ENCODE data around the gene ACSL5. TPM values are rescaled to one million over a fixed set of nuclear protein-coding genes. Genes with fewer than 3 reads are reported as not detected.
"Not testable (repeated sequence)": the region's sequence is repeated elsewhere in the genome, so short reads cannot be mapped to it uniquely, and the experiment has no call there.

The ACSL5 gene
- total RNA-seq, 1 experiment from 2014 or later: 1.4 TPM

DNA sequence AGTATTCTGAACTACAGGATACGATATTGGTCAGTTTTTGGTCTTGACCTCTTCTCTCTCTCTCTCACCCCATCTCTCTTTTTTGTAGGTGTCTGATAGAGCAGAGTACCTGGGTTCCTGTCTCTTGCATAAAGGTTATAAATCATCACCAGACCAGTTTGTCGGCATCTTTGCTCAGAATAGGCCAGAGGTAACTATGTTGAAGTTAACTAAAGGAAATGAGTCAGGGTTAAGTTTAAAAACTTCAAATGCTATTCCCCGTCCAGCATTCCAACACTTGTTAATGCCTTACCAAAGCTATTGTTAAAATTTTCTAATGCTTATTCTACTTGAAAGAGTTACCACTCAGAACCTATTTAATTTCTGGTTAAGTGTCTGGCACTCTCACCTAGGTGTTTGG lies 30.7 kb downstream of the ACSL5 start:
- ChIA-PET CTCF (no interaction called here), POLR2A (ENCODE audit: unreplicated experiment) (no interaction called here)
- Histone ChIP-seq H3K4me3 (ENCODE audit: low read length) (peak overlapping the region; percentile 37), H3K9ac (ENCODE audit: low read length) (no peak overlapping the region), H4K20me1 (ENCODE audit: low read length) (no peaks in the 10 kb centered on the region), H3K36me3 (ENCODE audit: low read depth, low read length) (no peaks in the 10 kb centered on the region), H3K4me2 (ENCODE audit: low read length) (peak overlapping the region; percentile 80), H3K79me2 (ENCODE audit: low read length) (no peaks in the 10 kb centered on the region), H2AFZ (ENCODE audit: low read length) (peak overlapping the region; percentile 11; the same call in 1 of the 2 replicates), H3F3A (ENCODE audit: low read length, unreplicated experiment) (no peaks in the 10 kb centered on the region), H3K4me1 (ENCODE audit: insufficient read depth, low read length) (peaks cover 28% of the 10 kb centered on the region), H3K27ac (ENCODE audit: low read length) (peak overlapping the region; percentile 62), H3K9me3 (ENCODE audit: low read length) (no peaks in the 10 kb centered on the region), H3K27me3 (ENCODE audit: low read length) (no peaks in the 10 kb centered on the region), H3K9me2 (replicated peaks; ENCODE audit: low read length) (no peaks in the 10 kb centered on the region)
- intact Hi-C loops (cut with micrococcal nuclease): no loop called here
- ATAC-seq (peak; percentile 91), DNase-seq (peak; percentile 80)
- TF ChIP-seq EZH2phosphoT487 (IDR thresholded peaks at IDR 0.05; ENCODE audit: borderline replicate concordance, low read length): no peak
- TF ChIP-seq, protein P1, sequence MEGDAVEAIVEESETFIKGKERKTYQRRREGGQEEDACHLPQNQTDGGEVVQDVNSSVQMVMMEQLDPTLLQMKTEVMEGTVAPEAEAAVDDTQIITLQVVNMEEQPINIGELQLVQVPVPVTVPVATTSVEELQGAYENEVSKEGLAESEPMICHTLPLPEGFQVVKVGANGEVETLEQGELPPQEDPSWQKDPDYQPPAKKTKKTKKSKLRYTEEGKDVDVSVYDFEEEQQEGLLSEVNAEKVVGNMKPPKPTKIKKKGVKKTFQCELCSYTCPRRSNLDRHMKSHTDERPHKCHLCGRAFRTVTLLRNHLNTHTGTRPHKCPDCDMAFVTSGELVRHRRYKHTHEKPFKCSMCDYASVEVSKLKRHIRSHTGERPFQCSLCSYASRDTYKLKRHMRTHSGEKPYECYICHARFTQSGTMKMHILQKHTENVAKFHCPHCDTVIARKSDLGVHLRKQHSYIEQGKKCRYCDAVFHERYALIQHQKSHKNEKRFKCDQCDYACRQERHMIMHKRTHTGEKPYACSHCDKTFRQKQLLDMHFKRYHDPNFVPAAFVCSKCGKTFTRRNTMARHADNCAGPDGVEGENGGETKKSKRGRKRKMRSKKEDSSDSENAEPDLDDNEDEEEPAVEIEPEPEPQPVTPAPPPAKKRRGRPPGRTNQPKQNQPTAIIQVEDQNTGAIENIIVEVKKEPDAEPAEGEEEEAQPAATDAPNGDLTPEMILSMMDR (conservative IDR thresholded peaks at IDR 0.05; ENCODE audit: low read depth, low read length): no peak
- no peak for TF ChIP-seq EZH2 (IDR thresholded peaks at IDR 0.05; ENCODE audit: low read length, unreplicated experiment)
- no TSS peak for BruUV-seq (replicated peaks)

DNA sequence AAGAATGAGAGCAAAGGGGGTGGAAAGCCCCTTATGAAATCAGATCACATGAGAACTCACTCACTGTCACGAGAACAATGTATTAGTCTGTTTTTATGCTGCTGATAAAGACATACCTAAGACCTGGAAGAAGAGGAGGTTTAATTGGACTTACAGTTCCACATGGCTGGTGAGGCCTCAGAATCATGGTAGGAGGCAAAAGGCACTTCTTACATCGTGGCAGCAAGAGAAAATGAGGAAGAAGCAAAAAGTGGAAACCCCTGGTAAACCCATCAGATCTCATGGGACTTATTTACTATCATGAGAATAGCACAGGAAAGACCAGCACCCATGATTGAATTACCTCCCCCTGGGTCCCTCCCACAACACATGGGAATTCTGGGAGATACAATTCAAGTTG lies 32.9 kb downstream of the ACSL5 start:
- H3K27me3 ChIP-seq (ENCODE audit: low read length); BruUV-seq (replicated peaks); H3K9me3 ChIP-seq (ENCODE audit: low read length); H3K79me2 ChIP-seq (ENCODE audit: low read length); POLR2A ChIA-PET (ENCODE audit: unreplicated experiment); CTCF ChIA-PET; H3K9ac ChIP-seq (ENCODE audit: low read length); DNase-seq; ATAC-seq; H3K4me2 ChIP-seq (ENCODE audit: low read length); H3K4me3 ChIP-seq (ENCODE audit: low read length); H3K27ac ChIP-seq (ENCODE audit: low read length); H3F3A ChIP-seq (ENCODE audit: low read length, unreplicated experiment); intact Hi-C loops (cut with micrococcal nuclease); H2AFZ ChIP-seq (ENCODE audit: low read length); H3K9me2 ChIP-seq (replicated peaks; ENCODE audit: low read length); H4K20me1 ChIP-seq (ENCODE audit: low read length); H3K36me3 ChIP-seq (ENCODE audit: low read depth, low read length): not testable (repeated sequence)
- H3K4me1 ChIP-seq (ENCODE audit: insufficient read depth, low read length): peaks cover 28% of the 10 kb centered on the region

DNA sequence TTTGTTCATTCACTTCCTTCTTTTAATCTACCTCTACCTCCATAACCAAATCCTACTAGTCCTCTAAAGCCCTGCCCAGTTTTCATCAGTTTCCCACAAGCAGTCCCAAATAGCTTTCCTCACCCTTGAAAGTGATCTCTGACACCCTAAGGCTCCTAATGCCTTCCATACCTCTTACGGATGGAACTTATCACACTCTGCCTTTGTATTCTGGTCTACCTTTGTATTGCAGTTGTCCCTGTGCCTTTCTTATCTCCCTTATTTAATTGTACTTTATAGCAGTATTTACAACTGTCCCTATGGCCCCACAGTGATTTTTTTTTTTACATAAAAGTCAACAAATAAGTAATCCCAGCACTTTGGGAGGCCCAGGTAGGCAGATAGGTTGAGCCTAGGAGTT lies 33.8 kb downstream of the ACSL5 start:
- Histone ChIP-seq H3K9me2 (replicated peaks; ENCODE audit: low read length) (no peaks in the 10 kb centered on the region), H3K27ac (ENCODE audit: low read length) (no peak overlapping the region), H3F3A (ENCODE audit: low read length, unreplicated experiment) (no peaks in the 10 kb centered on the region), H3K4me2 (ENCODE audit: low read length) (no peak overlapping the region), H4K20me1 (ENCODE audit: low read length) (no peaks in the 10 kb centered on the region), H3K36me3 (ENCODE audit: low read depth, low read length) (no peaks in the 10 kb centered on the region), H3K4me1 (ENCODE audit: insufficient read depth, low read length) (peaks cover 28% of the 10 kb centered on the region), H3K9me3 (ENCODE audit: low read length) (no peaks in the 10 kb centered on the region), H2AFZ (ENCODE audit: low read length) (no peak overlapping the region), H3K27me3 (ENCODE audit: low read length) (no peaks in the 10 kb centered on the region), H3K9ac (ENCODE audit: low read length) (no peak overlapping the region), H3K4me3 (ENCODE audit: low read length) (no peak overlapping the region), H3K79me2 (ENCODE audit: low read length) (no peaks in the 10 kb centered on the region)
- TF ChIP-seq EZH2 (IDR thresholded peaks at IDR 0.05; ENCODE audit: low read length, unreplicated experiment): no peak
- TF ChIP-seq, protein P1 (conservative IDR thresholded peaks at IDR 0.05; ENCODE audit: low read depth, low read length): no peak
- POLR2A ChIA-PET (ENCODE audit: unreplicated experiment): no interaction called here
- intact Hi-C loops (cut with micrococcal nuclease): no loop called here
- BruUV-seq (replicated peaks): no TSS peak
- ATAC-seq (no peak), DNase-seq (no peak)
- CTCF ChIA-PET: no interaction called here

Data from PC-3 (cell line).